HCT116 (cell line): ENCODE results near the gene ZNF74. TPM values are rescaled to one million over a fixed set of nuclear protein-coding genes. Genes with fewer than 3 reads are reported as not detected.

Source experiments
- ATAC-seq: fragments of 200-7000 bp; cut with Tn5 transposase; 2 replicates; pipeline ENCODE4 v1.9.1; 2020; ENCODE audit warnings: mild to moderate bottlenecking, moderate library complexity
- BruUV-seq: library from RNA; stranded (reverse); fragments of 400-500 nt; replicated peaks from 2 replicates; lab custom pipeline; 2021; lab: Mats Ljungman, UMichigan
- CTCF ChIA-PET: fragments of 300-600 bp; sonication (Branson Sonifier 250); formaldehyde crosslinking; loops from one replicate; lab custom pipeline; 2021; ENCODE audit warnings: antibody characterized with exemption; lab: Charles Lee
- POLR2A ChIA-PET: fragments of 300-600, 350-600 bp; sonication (Branson Sonifier 250); formaldehyde crosslinking; loops from one replicate; lab custom pipeline; 2021; ENCODE audit warnings: antibody characterized with exemption; lab: Charles Lee
- RAD21 ChIA-PET, 2 experiments: fragments of 300-600 bp; sonication (Branson Sonifier 250); formaldehyde crosslinking; loops; one replicate each; lab custom pipeline; 2023; ENCODE audit warnings: low total read pairs in 2 of 2; ENCODE audit not compliant: uncharacterized antibody in 2 of 2, unreplicated experiment in 2 of 2, low non-redundant PET in 1 of 2; lab: Charles Lee
- DNase-seq: peaks from one replicate; pipeline ENCODE4 v3.0.0-alpha.2; 2010; ENCODE audit warnings: low read depth, low spot score
- H2AFZ ChIP-seq: fragments of 200-600 bp; shearing (Covaris generic), sonication (generic); 2 replicates; pipeline ENCODE4 v1.6.1; 2017; ENCODE audit warnings: low read depth, mixed run types, mixed read lengths, antibody characterized with exemption, low read length; ENCODE audit not compliant: poor library complexity, severe bottlenecking
- H3K27ac ChIP-seq: 2 replicates; pipeline ENCODE4 v1.5.1; 2012; ENCODE audit warnings: low read depth, low read length
- H3K27me3 ChIP-seq: fragments of 200-600 bp; sonication (generic); 2 replicates; pipeline ENCODE4 v1.6.1; 2016; ENCODE audit warnings: mixed run types, low read length, mixed read lengths; ENCODE audit not compliant: insufficient read depth
- H3K36me3 ChIP-seq, 2 experiments: fragments of 200-500 bp in 1 of 2; fragments of 200-600 bp in 1 of 2; sonication (Bioruptor generic) in 1 of 2; sonication (generic) in 1 of 2; 2 replicates each; pipeline versions ENCODE4 v1.5.1 to v1.6.1; 2014 to 2016; ENCODE audit warnings: low read length in 2 of 2, inconsistent platforms in 1 of 2, mixed read lengths in 1 of 2, mixed run types in 1 of 2; ENCODE audit not compliant: insufficient read depth in 2 of 2, control insufficient read depth in 1 of 2
- H3K4me1 ChIP-seq, 2 experiments: fragments of 200-600 bp in 1 of 2; sonication (generic) in 1 of 2; 2 replicates each; pipeline versions ENCODE4 v1.5.1 to v1.6.1; 2012 to 2017; ENCODE audit warnings: low read length in 2 of 2, inconsistent platforms in 1 of 2, mild to moderate bottlenecking in 1 of 2, mixed read lengths in 1 of 2, mixed run types in 1 of 2, moderate library complexity in 1 of 2; ENCODE audit not compliant: insufficient read depth in 2 of 2, control insufficient read depth in 1 of 2
- H3K4me2 ChIP-seq: fragments of 200-600 bp; sonication (generic); 2 replicates; pipeline ENCODE4 v1.6.1; 2017; ENCODE audit warnings: mixed run types, low read length, mixed read lengths
- H3K4me3 ChIP-seq, 2 experiments: fragments of 200-600 bp in 1 of 2; sonication (generic) in 1 of 2; replicated peaks in 1 of 2; 2 replicates each; pipeline ENCODE4 v1.5.1; 2011 to 2016; ENCODE audit warnings: low read length in 2 of 2, control low read depth in 1 of 2, low read depth in 1 of 2, mild to moderate bottlenecking in 1 of 2, mixed read lengths in 1 of 2, mixed run types in 1 of 2
- H3K79me2 ChIP-seq: fragments of 200-600 bp; sonication (generic); 2 replicates; pipeline ENCODE4 v1.6.1; 2017; ENCODE audit warnings: mild to moderate bottlenecking, mixed run types, low read length, moderate library complexity, mixed read lengths; ENCODE audit not compliant: insufficient read depth
- H3K9ac ChIP-seq: fragments of 200-600 bp; sonication (generic); 2 replicates; pipeline ENCODE4 v1.6.1; 2016; ENCODE audit warnings: low read length, mixed read lengths
- H3K9me2 ChIP-seq: fragments of 200-600 bp; sonication (generic), shearing (Covaris generic); 2 replicates; pipeline ENCODE4 v1.6.1; 2017; ENCODE audit warnings: mixed run types, mild to moderate bottlenecking, moderate library complexity; ENCODE audit not compliant: insufficient read depth
- H3K9me3 ChIP-seq, 2 experiments: fragments of 200-500 bp in 1 of 2; fragments of 200-600 bp in 1 of 2; sonication (Bioruptor generic) in 1 of 2; sonication (generic) in 1 of 2; 2 replicates each; pipeline ENCODE4 v1.6.1; 2014 to 2017; ENCODE audit warnings: low read length in 2 of 2, mixed read lengths in 2 of 2, inconsistent platforms in 1 of 2, low read depth in 1 of 2, mild to moderate bottlenecking in 1 of 2, mixed run types in 1 of 2, moderate library complexity in 1 of 2; ENCODE audit not compliant: control insufficient read depth in 1 of 2, insufficient read depth in 1 of 2
- H4K20me1 ChIP-seq: fragments of 200-600 bp; sonication (generic), shearing (Covaris generic); 2 replicates; pipeline ENCODE4 v1.6.1; 2017; ENCODE audit warnings: mixed run types, mild to moderate bottlenecking, moderate library complexity; ENCODE audit not compliant: insufficient read depth
- ATF3 ChIP-seq: IDR thresholded peaks from 2 replicates; pipeline ENCODE4 v1.6.1; 2012
- CBX3 ChIP-seq: IDR thresholded peaks from 2 replicates; pipeline ENCODE4 v1.6.1; 2012; ENCODE audit warnings: low read depth
- CEBPB ChIP-seq: IDR thresholded peaks from 2 replicates; pipeline ENCODE4 v1.6.1; 2012; ENCODE audit warnings: low read depth
- CTCF ChIP-seq, 3 experiments: fragments of 200-600 bp in 1 of 3; sonication (generic) in 1 of 3; IDR thresholded peaks in 2 of 3; conservative IDR thresholded peaks in 1 of 3; 2 replicates each; pipeline ENCODE4 v1.5.1; 2012 to 2017; ENCODE audit warnings: low read depth in 2 of 3, low read length in 2 of 3, antibody characterized with exemption in 1 of 3, borderline replicate concordance in 1 of 3, control low read depth in 1 of 3, mild to moderate bottlenecking in 1 of 3, mixed read lengths in 1 of 3, mixed run types in 1 of 3, moderate library complexity in 1 of 3; ENCODE audit not compliant: insufficient read depth in 1 of 3
- ELF1 ChIP-seq: IDR thresholded peaks from 2 replicates; pipeline ENCODE4 v1.6.1; 2012; ENCODE audit warnings: low read depth, borderline replicate concordance
- EZH2phosphoT487 ChIP-seq: fragments of 200-600 bp; IDR thresholded peaks from 2 replicates; pipeline ENCODE4 v1.6.1; 2018; ENCODE audit warnings: antibody characterized with exemption, borderline replicate concordance
- FOSL1 ChIP-seq: IDR thresholded peaks from 2 replicates; pipeline ENCODE4 v1.6.1; 2012; ENCODE audit warnings: low read depth
- JUND ChIP-seq: IDR thresholded peaks from 2 replicates; pipeline ENCODE4 v1.6.1; 2012
- MAX ChIP-seq: IDR thresholded peaks from 2 replicates; pipeline ENCODE4 v1.6.1; 2012
- POLR2A ChIP-seq: IDR thresholded peaks from 2 replicates; pipeline ENCODE4 v1.7.0; 2011; ENCODE audit warnings: borderline replicate concordance; ENCODE audit not compliant: insufficient read depth, insufficient read length; ENCODE audit errors: extremely low read depth
- POLR2AphosphoS5 ChIP-seq: IDR thresholded peaks from 2 replicates; pipeline ENCODE4 v1.6.1; 2011; ENCODE audit warnings: mild to moderate bottlenecking, low read depth, low read length, moderate library complexity
- SIN3A ChIP-seq: IDR thresholded peaks from 2 replicates; pipeline ENCODE4 v1.6.1; 2012; ENCODE audit warnings: low read depth
- SRF ChIP-seq: IDR thresholded peaks from 2 replicates; pipeline ENCODE4 v1.6.1; 2012; ENCODE audit warnings: low read depth
- TCF7L2 ChIP-seq: IDR thresholded peaks from 2 replicates; pipeline ENCODE4 v1.7.0; 2011; ENCODE audit warnings: borderline replicate concordance, inconsistent platforms; ENCODE audit not compliant: insufficient read depth, insufficient read length; ENCODE audit errors: extremely low read depth
- YY1 ChIP-seq: IDR thresholded peaks from 2 replicates; pipeline ENCODE4 v1.6.1; 2011; ENCODE audit warnings: low read length, low read depth, moderate library complexity, mild to moderate bottlenecking; ENCODE audit not compliant: insufficient replicate concordance; ENCODE audit errors: extremely low read depth
- ZBTB33 ChIP-seq: IDR thresholded peaks from 2 replicates; pipeline ENCODE4 v1.6.1; 2011; ENCODE audit warnings: mild to moderate bottlenecking, low read length, moderate library complexity; ENCODE audit not compliant: insufficient replicate concordance; ENCODE audit errors: extremely low read depth
- ZNF274 ChIP-seq: fragments of 200-500 bp; sonication (Bioruptor generic); IDR thresholded peaks from 2 replicates; pipeline ENCODE4 v1.6.1; 2014; ENCODE audit warnings: mild to moderate bottlenecking, low read depth, low read length, inconsistent platforms
- intact Hi-C: fragments of 100-400 bp; cut with micrococcal nuclease; formaldehyde crosslinking; loops from 2 replicates; pipeline ENCODE4 v1.10.0; 2022
- total RNA-seq: library from RNA; stranded (reverse); gene quantifications from one replicate; pipeline ENCODE4 v1.2.1, GENCODE V29; 2021; ENCODE audit not compliant: unreplicated experiment

The ZNF74 gene
- total RNA-seq, 1 experiment from 2014 or later: 15.4 TPM

- Histone ChIP-seq H3K4me2 (no peak within 1 kb of the TSS), H2AFZ (no peak within 1 kb of the TSS), H3K36me3 (no peaks in the 10 kb centered on the region), H3K9me2 (no peaks in the 10 kb centered on the region), H3K4me1 (no peaks in the 10 kb centered on the region), H3K4me3 (no peak within 1 kb of the TSS), H3K27me3 (no peaks in the 10 kb centered on the region), H3K27ac (no peak within 1 kb of the TSS), H3K79me2 (no peaks in the 10 kb centered on the region), H3K9me3 (no peaks in the 10 kb centered on the region), H3K9ac (no peak within 1 kb of the TSS), H4K20me1 (no peaks in the 10 kb centered on the region)
- ChIA-PET CTCF (no interaction called here), POLR2A (no interaction called here), RAD21 (no interaction called here)
- intact Hi-C loops: no loop called here
- TF ChIP-seq FOSL1 (no peak), POLR2A (no peak), ATF3 (no peak), YY1 (no peak), ELF1 (no peak), MAX (no peak), TCF7L2 (no peak), EZH2phosphoT487 (no peak), JUND (no peak), CEBPB (no peak), POLR2AphosphoS5 (no peak), CBX3 (no peak), SRF (no peak), SIN3A (no peak), CTCF (IDR thresholded peaks at IDR 0.05 in 2 of 3, conservative IDR thresholded peaks at IDR 0.05 in 1 of 3; ENCODE audit: borderline replicate concordance in 1 of 3, insufficient read depth in 1 of 3, low read depth in 2 of 3, low read length in 2 of 3) (no peak), ZBTB33 (no peak), ZNF274 (no peak)
- DNase-seq: no peak
- ATAC-seq: no peak
- no TSS peak for BruUV-seq
These were observed 43.9 kb downstream of the ZNF74 start, which contains the start of gene SCARF2 for GRCh38 chr22:20437613-20438426. Gene SCARF2, minus strand, starts transcription at chr22:20437825. Its CDS starts 71 bp downstream, at chr22:20437754.
